GM15510 (cell line): Measurements from ENCODE around the gene ERN1.

Experiments used
- POLR2A ChIP-seq: IDR thresholded peaks from 3 replicates; pipeline ENCODE4 v1.6.1; 2011; ENCODE audit warnings: borderline replicate concordance; ENCODE audit not compliant: insufficient read length; ENCODE audit errors: extremely low read depth

ERN1 gene

DNA sequence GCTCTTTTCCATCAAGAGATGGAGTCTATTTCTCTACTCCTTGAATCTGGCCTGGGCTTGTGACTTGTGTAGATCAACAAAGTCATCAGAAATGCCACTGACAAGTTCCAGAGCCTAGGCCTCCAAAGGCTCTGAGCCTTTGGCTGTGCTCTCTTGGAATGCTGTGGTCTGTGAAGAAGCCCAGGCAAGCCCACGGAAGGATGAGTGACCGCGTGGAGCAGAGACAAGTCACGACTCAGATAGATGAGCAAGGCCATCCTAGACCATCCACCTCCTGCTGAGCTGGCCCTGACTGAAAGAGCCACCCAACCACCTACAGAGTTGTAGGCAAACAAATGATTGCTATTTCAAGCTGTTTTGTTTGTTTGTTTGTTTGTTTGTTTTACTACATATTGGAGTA is 97.9 kb downstream of the ERN1 start:
- TF ChIP-seq POLR2A = no peak

DNA sequence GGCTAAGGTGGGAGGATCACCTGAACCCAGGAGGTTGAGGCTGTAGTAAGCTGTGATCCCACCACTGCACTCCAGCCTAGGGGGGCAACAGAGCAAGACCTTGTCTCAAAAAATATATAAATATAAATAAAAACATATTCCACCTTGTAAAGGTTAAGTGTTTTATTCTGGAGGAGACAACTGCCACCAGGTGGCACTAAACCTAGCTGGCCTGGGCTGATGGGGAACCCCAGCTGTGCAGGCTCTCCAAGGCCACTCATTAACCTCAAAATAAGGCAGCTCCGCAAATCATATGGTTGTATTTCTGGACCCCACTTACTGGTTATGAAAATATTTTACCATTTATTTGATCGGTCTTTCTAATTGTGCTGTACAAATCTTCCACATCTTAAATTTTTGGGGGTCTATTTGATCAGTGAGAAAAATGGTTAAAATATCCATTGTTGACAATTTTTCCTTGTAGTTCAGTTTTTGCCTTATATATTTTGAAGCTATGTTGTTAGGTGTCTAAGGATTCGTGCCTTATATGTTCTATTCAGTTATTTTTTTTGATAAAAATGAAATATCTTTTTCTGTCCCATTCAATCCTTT is 101.0 kb downstream of the ERN1 start:
- TF ChIP-seq POLR2A = no peak

GRCh38 chr17:64025732-64026294 is 104.1 kb downstream of the ERN1 start:
- no peak for TF ChIP-seq POLR2A

DNA sequence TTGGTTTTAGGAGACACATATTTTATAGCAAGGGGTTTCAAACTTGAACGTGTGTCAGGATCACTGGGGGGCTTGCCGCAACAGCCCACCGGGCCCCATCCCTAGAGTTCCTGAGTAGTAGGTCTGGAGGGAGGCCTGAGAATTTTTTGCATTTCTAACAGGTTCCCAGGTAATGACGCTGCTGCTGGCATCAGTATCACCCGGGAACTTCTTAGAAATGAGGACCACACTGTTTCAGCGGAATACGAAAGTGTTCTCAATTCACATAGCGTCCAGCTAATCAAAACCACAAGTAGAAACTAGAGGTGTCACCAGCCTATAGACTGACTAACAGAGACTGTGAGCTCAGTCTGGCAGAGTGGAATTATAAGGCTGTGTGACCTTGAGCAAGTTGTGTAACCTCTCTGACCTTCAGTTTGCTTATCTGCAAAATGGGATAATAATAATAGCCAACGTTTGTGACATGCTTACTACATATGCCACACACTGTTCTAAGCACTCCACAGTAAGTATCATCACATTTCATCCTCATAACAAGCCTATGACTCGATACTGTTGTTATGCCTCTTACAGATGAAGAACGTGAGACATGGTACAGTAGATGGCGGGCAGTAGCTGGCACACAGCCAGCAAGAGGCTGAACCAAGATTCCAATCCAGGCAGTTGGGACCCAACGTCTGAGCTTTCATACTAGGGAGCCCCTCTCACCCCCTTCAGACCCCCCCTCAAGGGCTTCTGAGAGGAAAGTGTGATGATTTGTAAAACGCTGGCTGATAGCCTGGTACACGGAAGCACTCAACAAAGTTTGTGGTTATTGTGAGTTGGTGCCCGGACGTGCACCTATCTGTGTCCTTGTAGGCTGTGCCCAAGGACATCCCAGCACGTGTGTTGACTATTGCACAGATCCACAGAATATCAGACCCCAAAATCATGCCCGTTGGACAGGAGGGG is 104.9 kb downstream of the ERN1 start:
- no peak for TF ChIP-seq POLR2A

DNA sequence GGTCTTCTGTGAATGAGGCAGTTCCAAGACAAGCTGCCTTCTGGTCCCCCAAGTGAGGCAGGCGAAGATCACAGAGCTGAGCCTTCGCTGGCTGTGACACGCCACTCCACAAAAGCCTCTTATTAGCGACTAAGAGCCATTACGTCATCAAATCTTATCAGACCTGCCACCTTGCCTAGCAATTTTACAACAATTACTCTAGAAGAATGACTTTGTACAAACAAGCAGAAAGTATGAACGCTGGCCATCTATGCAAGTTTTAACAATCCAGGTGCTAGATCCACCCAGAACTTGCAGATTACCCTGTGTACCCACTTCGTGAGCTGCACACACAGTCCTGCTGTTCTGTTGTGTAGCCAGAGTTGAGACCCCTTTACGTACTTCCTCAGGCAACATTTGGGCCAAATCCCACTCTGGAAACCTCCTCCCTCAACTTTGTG is 105.7 kb downstream of the ERN1 start:
- no peak for TF ChIP-seq POLR2A

GRCh38 chr17:64022611-64023063 is 107.3 kb downstream of the ERN1 start:
- no peak for TF ChIP-seq POLR2A

DNA sequence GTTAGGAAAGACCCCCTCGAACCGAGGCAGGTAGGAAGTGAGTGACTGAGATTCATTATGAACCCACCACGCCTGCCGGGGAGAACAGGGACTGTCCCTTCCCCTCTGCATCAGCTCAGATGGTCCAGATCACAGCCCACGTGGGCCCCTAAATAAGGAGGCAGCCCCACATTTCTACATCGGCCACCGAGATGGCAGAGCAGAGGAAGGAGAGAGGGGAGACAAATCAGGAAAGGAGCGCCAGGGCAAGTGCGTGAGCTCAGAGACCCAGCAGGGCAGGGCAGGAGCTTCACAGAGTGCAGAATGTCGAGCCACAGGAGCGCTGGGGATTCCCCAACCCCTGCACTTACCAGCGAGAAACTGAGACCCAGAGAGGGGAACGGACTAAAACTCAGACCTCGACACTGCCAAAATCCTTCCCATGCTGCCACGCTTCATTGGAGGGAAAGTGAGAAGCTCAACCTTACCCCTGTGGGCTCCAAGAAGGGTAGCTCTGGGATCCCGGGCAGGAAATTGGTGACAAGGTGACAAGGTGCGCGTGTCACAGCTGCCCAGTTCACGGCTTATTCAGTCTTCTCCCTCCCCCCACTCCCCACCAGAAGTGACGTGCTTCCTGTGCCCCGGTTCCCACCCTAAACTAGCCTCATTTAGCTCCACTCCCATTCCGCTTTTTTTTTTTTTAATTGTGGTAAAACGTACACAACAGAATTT is 109.7 kb downstream of the ERN1 start, which contains the start of gene ICAM2:
Gene ICAM2, minus strand, starts transcription at position 578 of the 711 bp plus-strand sequence. CDS start 13,942 bp downstream, outside the sequence.
- peak; percentile 75 for TF ChIP-seq POLR2A

- no peak for TF ChIP-seq POLR2A
Observed at GRCh38 chr17:64017381-64017980, 112.5 kb downstream of the ERN1 start.

DNA sequence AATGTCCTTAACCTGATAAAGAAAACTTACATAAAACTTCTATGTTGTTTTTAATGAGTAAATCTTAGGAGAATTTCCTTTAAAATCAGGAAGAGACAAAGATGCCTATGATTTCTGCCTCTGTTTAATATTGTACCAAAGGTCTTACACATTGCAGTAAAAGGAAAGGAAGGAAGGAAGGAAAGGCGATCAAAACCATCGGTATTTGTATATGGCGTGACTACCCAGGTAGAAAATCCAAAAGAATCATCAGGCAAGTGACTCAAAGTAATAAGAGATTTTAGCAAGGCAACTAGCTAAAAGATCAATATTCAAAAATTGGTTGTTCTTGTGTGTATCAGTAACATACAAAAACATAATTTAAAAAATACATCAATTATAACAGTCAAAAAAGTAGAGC is 113.0 kb downstream of the ERN1 start:
- TF ChIP-seq POLR2A = no peak

GRCh38 chr17:64016231-64016784 is 113.6 kb downstream of the ERN1 start:
- no peak for TF ChIP-seq POLR2A

DNA sequence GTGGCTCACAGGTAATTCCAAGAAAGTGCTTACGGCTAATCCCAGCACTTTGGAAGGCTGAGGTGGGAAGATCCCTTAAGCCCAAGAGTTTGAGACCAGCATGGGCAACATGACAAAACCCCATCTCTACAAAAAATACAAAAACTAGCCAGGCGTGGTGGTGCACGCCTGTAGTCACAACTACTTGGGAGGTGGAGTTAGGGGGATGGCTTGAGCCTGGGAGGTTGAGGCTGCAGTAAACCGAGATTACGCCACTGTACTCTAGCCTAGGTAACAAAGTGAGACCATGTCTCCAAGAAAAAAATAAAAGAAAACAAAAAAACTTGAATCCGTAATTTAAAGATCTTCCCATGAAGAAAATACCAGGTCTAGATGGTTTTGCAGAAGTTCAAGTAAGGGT is 114.5 kb downstream of the ERN1 start:
- TF ChIP-seq POLR2A = no peak

GRCh38 chr17:64009571-64010402 is 120.2 kb downstream of the ERN1 start:
- no peak for TF ChIP-seq POLR2A

- TF ChIP-seq POLR2A = no peak
Observed at GRCh38 chr17:64008830-64009229, 121.1 kb downstream of the ERN1 start.
